ENCODE measurements around the gene RNF14. TPM values are rescaled to one million over a fixed set of nuclear protein-coding genes. Genes with fewer than 3 reads are reported as not detected.
A peak's percentile ranks its signal among the peaks of the same experiment; 100 is the strongest.

RNF14 gene
- total and polyA plus RNA-seq, 12 donors, result 20.3 to 130 (median 100) TPM

DNA sequence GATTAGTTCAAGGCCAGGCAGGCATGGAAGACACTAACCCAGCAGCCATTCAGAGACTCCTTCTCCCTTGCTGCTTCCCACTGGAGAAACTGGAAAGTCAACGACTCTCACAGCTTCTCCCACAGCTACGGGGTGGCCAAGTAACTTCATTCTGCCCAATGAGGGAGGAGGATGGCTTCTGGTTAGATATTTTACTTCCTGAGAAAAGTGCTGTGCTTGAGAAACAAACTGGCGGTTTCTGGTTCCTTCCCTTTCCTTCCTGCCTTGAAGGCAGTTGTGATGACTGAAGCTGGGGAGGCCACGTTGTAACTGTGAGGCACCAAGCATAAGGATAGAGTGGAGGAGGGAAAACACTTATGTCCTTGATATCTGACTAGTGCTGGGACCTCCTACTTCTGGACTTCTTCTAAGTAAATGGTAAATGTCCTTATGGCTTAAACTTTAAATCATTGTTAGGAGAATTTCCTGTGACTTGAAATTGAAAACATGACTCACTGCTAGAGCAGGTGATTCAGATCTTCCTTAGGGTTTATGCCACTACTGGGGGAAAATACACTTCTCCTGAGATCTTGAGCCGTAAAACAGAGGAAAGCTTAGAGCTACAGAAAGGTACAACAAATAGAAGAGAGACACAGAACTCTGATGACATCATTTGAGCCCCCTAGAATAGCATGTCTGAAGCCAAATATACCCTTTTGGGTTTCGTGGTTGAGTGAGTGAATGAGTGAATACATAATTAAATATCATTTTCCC, 47.1 kb downstream of the RNF14 start:
- Histone ChIP-seq H3K4me3 (no peak overlapping the region), H3K27ac (peak overlapping the region in 3 of 10 donors; percentile 10 to 83 (median 56)), H3K27me3 (no peaks in the 10 kb centered on the region), H3K9me3 (peaks cover 0 to 8% (median 0%) of the 10 kb centered on the region in 11 donors), H3K4me1 (peaks cover 0 to 57% (median 10%) of the 10 kb centered on the region in 9 donors), H3K36me3 (peaks cover 0 to 9% (median 0%) of the 10 kb centered on the region in 9 donors)
- ATAC-seq (peak in 2 of 8 donors; percentile 10 to 13), DNase-seq (no peak)
- TF ChIP-seq, protein P1, sequence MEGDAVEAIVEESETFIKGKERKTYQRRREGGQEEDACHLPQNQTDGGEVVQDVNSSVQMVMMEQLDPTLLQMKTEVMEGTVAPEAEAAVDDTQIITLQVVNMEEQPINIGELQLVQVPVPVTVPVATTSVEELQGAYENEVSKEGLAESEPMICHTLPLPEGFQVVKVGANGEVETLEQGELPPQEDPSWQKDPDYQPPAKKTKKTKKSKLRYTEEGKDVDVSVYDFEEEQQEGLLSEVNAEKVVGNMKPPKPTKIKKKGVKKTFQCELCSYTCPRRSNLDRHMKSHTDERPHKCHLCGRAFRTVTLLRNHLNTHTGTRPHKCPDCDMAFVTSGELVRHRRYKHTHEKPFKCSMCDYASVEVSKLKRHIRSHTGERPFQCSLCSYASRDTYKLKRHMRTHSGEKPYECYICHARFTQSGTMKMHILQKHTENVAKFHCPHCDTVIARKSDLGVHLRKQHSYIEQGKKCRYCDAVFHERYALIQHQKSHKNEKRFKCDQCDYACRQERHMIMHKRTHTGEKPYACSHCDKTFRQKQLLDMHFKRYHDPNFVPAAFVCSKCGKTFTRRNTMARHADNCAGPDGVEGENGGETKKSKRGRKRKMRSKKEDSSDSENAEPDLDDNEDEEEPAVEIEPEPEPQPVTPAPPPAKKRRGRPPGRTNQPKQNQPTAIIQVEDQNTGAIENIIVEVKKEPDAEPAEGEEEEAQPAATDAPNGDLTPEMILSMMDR (IDR thresholded peaks at IDR 0.05), result no peak
- intact Hi-C loops (cut with DNase I), result loop anchor here in 3 of 10 donors (5.0 to 10.0 kb wide), 5 partner anchors 46 to 689 kb away; partner anchors contain the start of gene NDFIP1 (in 1 of the 3)
- WGBS, 2 donors, result 69 to 82% methylated on average over 6 of the region's 6 CpGs

DNA sequence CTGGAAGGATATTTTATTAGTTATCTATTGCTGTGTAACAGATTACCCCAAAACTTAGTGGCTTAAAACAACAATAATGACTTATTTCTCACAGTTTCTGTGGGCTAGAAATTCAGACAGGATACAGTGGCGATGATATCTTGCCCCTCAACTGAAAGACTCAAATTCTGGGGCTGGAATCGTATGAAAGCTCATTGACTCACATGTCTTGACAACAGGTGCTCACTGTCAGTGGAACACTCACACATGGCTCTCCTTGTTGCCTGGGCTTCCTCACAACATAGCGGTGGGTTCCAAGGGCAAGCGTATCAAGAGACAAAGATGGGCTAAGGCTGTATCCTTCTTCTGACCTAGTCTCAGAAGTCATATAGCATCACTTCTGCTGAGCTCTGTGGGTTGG, 47.7 kb downstream of the RNF14 start:
- intact Hi-C loops (cut with DNase I), result loop anchor here in 3 of 10 donors (5.0 to 10.0 kb wide), 5 partner anchors 46 to 688 kb away; partner anchors contain the start of gene NDFIP1 (in 1 of the 3)
- TF ChIP-seq, protein P1 (IDR thresholded peaks at IDR 0.05), result no peak
- WGBS, 2 donors, result 89 to 90% methylated on average over 4 of the region's 4 CpGs
- ATAC-seq (no peak), DNase-seq (no peak)
- Histone ChIP-seq H3K4me1 (peaks cover 0 to 55% (median 10%) of the 10 kb centered on the region in 9 donors), H3K4me3 (no peak overlapping the region), H3K36me3 (peaks cover 0 to 3% (median 0%) of the 10 kb centered on the region in 9 donors), H3K27me3 (no peaks in the 10 kb centered on the region), H3K27ac (peak overlapping the region in 2 of 10 donors; percentile 10 to 83), H3K9me3 (peaks cover 0 to 8% (median 0%) of the 10 kb centered on the region in 11 donors)

DNA sequence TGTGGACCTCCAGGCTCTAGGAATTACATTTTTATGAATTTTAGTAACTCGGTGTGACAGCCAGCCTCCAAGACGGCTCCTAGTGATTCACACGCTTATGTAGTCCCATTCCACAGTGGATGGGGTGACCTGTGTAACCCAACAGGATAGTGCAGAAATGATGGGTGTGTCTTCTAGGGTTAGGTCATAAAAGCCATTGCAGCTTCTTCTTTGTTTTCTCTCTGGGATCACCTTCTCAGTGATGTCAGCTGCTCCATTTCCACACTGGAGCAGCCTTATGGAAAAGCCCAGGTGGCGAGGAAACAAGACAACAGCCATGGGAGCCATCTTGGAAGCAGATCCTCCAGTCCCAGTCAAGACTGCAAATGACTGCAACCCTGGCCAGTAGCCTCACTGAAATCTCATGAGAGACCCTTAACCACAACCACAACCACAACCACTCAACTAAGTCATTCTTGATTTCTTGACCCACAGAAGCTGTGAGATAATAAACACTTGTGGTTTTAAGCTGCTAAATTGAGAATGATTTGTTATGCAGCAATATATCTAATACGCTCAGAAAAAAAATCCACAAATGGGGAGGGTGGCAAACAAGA, 49.0 kb downstream of the RNF14 start:
- ATAC-seq (no peak), DNase-seq (no peak)
- WGBS, 2 donors, result 93 to 94% methylated on average over 5 of the region's 5 CpGs
- intact Hi-C loops (cut with DNase I), result loop anchor here in 3 of 10 donors (5.0 to 10.0 kb wide), 5 partner anchors 44 to 687 kb away; partner anchors contain the start of gene NDFIP1 (in 1 of the 3)
- Histone ChIP-seq H3K4me3 (no peak overlapping the region), H3K4me1 (peaks cover 0 to 45% (median 10%) of the 10 kb centered on the region in 9 donors), H3K9me3 (peaks cover 0 to 8% (median 0%) of the 10 kb centered on the region in 11 donors), H3K27me3 (no peaks in the 10 kb centered on the region), H3K36me3 (no peaks in the 10 kb centered on the region), H3K27ac (no peak overlapping the region)
- TF ChIP-seq, protein P1 (IDR thresholded peaks at IDR 0.05), result no peak

DNA sequence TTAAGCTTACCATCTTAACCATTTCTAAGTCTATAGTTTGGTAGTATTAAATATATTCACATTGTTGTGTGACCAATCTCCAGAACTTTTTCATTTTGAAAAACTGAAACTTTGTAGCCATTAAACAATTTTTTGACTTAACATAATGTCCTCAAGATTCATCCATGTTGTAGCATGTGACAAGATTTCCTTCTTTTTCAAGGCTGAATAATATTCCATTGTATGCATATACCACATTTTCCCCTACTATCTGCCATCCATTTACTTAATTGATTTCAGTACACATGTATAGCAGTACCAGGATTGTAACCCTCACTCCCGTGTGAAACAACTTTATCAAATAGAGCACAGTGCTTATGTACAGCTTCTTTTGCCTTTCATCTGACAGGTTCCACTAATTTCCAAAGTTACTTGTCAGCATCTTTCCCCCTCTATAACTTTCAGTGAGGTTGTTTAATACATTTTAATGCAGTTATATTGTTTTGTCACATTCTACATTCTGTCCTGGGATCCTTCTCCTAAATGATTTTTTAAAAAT, 51.3 kb downstream of the RNF14 start:
- Histone ChIP-seq H3K27me3 (no peaks in the 10 kb centered on the region), H3K4me3 (no peak overlapping the region), H3K4me1 (peaks cover 0 to 31% (median 6%) of the 10 kb centered on the region in 9 donors), H3K9me3 (peaks cover 0 to 8% (median 0%) of the 10 kb centered on the region in 11 donors), H3K27ac (no peak overlapping the region), H3K36me3 (no peaks in the 10 kb centered on the region)
- ATAC-seq (no peak), DNase-seq (no peak)
- WGBS, 2 donors, result 92 to 96% methylated on average over 1 of the region's 1 CpG
- intact Hi-C loops (cut with DNase I), result no loop called here
- TF ChIP-seq, protein P1 (IDR thresholded peaks at IDR 0.05), result no peak

All from heart right ventricle (tissue), 16 donors.